HG03025 (cell line): ENCODE data around the gene TCTN1.

Source experiments
- ATAC-seq: cut with Tn5 transposase; IDR thresholded peaks from one replicate; pipeline ENCODE4 v1.9.1; 2021; ENCODE audit warnings: mild to moderate bottlenecking, moderate library complexity; ENCODE audit not compliant: unreplicated experiment, low FRiP score

The TCTN1 gene

GRCh38 chr12:110676171-110676570, 62.2 kb downstream of the TCTN1 start:
- ATAC-seq = no peak

GRCh38 chr12:110677206-110677911, 63.4 kb downstream of the TCTN1 start:
- peak; percentile 67 for ATAC-seq

GRCh38 chr12:110677982-110678381, 64.1 kb downstream of the TCTN1 start:
- ATAC-seq = no peak

- no peak for ATAC-seq
These were observed 65.3 kb downstream of the TCTN1 start for GRCh38 chr12:110679201-110679600.

- ATAC-seq = no peak
These were observed 66.1 kb downstream of the TCTN1 start for GRCh38 chr12:110680032-110680431.

- ATAC-seq = no peak
These were observed 70.0 kb downstream of the TCTN1 start for GRCh38 chr12:110683888-110684287.

GRCh38 chr12:110684312-110684836, 70.4 kb downstream of the TCTN1 start:
- ATAC-seq = no peak

- ATAC-seq = no peak
These were observed 72.5 kb downstream of the TCTN1 start for GRCh38 chr12:110686294-110686903.

- no peak for ATAC-seq
These were observed 73.7 kb downstream of the TCTN1 start for GRCh38 chr12:110687396-110688169.

- ATAC-seq = peak; percentile 14
These were observed 74.7 kb downstream of the TCTN1 start, which contains the start of gene HVCN1 for GRCh38 chr12:110688446-110689280. Gene HVCN1, minus strand, starts transcription at chr12:110689115. Its CDS starts 5,870 bp downstream, at chr12:110683245.

GRCh38 chr12:110689281-110690126, 75.6 kb downstream of the TCTN1 start:
- peak; percentile 40 for ATAC-seq

GRCh38 chr12:110690127-110690430, 76.2 kb downstream of the TCTN1 start:
- ATAC-seq = no peak

GRCh38 chr12:110693731-110694130, 79.8 kb downstream of the TCTN1 start:
- ATAC-seq = no peak

- ATAC-seq = no peak
These were observed 80.5 kb downstream of the TCTN1 start for GRCh38 chr12:110694330-110694901.

- ATAC-seq = no peak
These were observed 82.4 kb downstream of the TCTN1 start for GRCh38 chr12:110696283-110696682.

- no peak for ATAC-seq
These were observed 83.3 kb downstream of the TCTN1 start for GRCh38 chr12:110697236-110697635.

- peak; percentile 65 for ATAC-seq
These were observed 84.4 kb downstream of the TCTN1 start for GRCh38 chr12:110698171-110698902.
